Kidney (tissue), 22 donors: Measurements from ENCODE around the gene IQSEC2. TPM values are rescaled to one million over a fixed set of nuclear protein-coding genes. Genes with fewer than 3 reads are reported as not detected.

Experiments used
- DNase-seq, 5 donors: peaks; one replicate each; pipeline ENCODE4 v3.0.0-alpha.2; 2013 to 2020
- FAIRE-seq: peaks from 2 replicates; lab custom pipeline; 2012; peaks lifted over from hg19 to GRCh38; lab: Jason Lieb, UNC
- H3K27ac ChIP-seq, 2 donors: one replicate each; pipeline ENCODE4 v1.7.0; 2013; ENCODE audit warnings: low read depth in 2 of 2, low read length in 2 of 2, inconsistent platforms in 1 of 2
- H3K27me3 ChIP-seq: one replicate; pipeline ENCODE4 v1.7.1; 2013; ENCODE audit warnings: low read length, inconsistent platforms; ENCODE audit not compliant: control insufficient read depth, insufficient read depth
- H3K36me3 ChIP-seq, 3 donors: one replicate each; pipeline versions ENCODE4 v1.7.0 to v1.7.1; 2013; ENCODE audit warnings: low read length in 3 of 3, control low read depth in 1 of 3, inconsistent platforms in 1 of 3; ENCODE audit not compliant: insufficient read depth in 3 of 3, control insufficient read depth in 2 of 3
- H3K4me1 ChIP-seq, 3 donors: one replicate each; pipeline versions ENCODE4 v1.7.0 to v1.7.1; 2013; ENCODE audit warnings: low read length in 3 of 3, inconsistent platforms in 1 of 3, low read depth in 1 of 3; ENCODE audit not compliant: control insufficient read depth in 2 of 3, insufficient read depth in 2 of 3
- H3K4me3 ChIP-seq, 3 donors: one replicate each; pipeline versions ENCODE4 v1.7.0 to v1.8.1; 2013; ENCODE audit warnings: low read length in 3 of 3, control low read depth in 1 of 3, inconsistent platforms in 1 of 3
- H3K9ac ChIP-seq, 3 donors: one replicate each; pipeline versions ENCODE4 v1.7.0 to v1.7.1; 2013; ENCODE audit warnings: low read length in 3 of 3, control low read depth in 1 of 3, inconsistent platforms in 1 of 3
- H3K9me3 ChIP-seq, 3 donors: one replicate each; pipeline versions ENCODE4 v1.7.0 to v1.7.1; 2013; ENCODE audit warnings: low read length in 3 of 3, control low read depth in 1 of 3, inconsistent platforms in 1 of 3; ENCODE audit not compliant: control insufficient read depth in 2 of 3, insufficient read depth in 1 of 3
- CTCF ChIP-seq: IDR thresholded peaks from 3 replicates; pipeline ENCODE4 v1.5.1; 2012; ENCODE audit warnings: mild to moderate bottlenecking, moderate library complexity, borderline replicate concordance; ENCODE audit not compliant: insufficient read depth; ENCODE audit errors: extremely low read depth
- intact Hi-C: fragments of 100-400 bp; cut with DNase I; formaldehyde crosslinking; loops from one replicate; pipeline ENCODE4 v1.11.1; 2022
- long read RNA-seq, 10 donors: library from polyadenylated mRNA in 1 of 10; unstranded in 1 of 10; transcript quantifications; one replicate each; pipeline ENCODE4 v2.0.0 and lab custom pipeline, GENCODE V29; 2021 to 2026
- polyA plus RNA-seq: library from polyadenylated mRNA; stranded (reverse); fragments of 350-450 nt; fragmentation: Illumina TruSeq; extraction: RNeasy Lipid Tissue Mini Kit (QIAGEN cat#74804); gene quantifications from one replicate; pipeline ENCODE4 v1.2.3, GENCODE V29; 2014; ENCODE audit warnings: low read depth, low replicate concordance; ENCODE audit not compliant: insufficient read depth
- total RNA-seq: library from RNA; stranded (reverse); fragmentation: NEBNext Ultra II Directional; extraction: Animal tissue kit (Norgen Biotek cat#: 25700); gene quantifications from one replicate; pipeline ENCODE4 v1.2.1, GENCODE V29; 2021
- donor health status: control.
- donor health status: control.
- donor health status: control.
- donor health status: control.
- donor health status: control.
- donor health status: DM: yes; HTN: yes; CAD: no.
- donor health status: Normal renal cell carcinoma (clear cell type).

The IQSEC2 gene
- total RNA-seq (20.9 TPM), polyA plus RNA-seq (56.2 TPM)
- long read RNA-seq, donor 1, partial matches to known transcripts = 0 of 3 reads
- long read RNA-seq, donor 1, other reads (novel, unspliced or antisense) = 0 of 3 reads
- long read RNA-seq, donor 2, partial matches to known transcripts = 0 of 5 reads
- long read RNA-seq, donor 2, other reads (novel, unspliced or antisense) = 0 of 5 reads
- long read RNA-seq, donor 3, partial matches to known transcripts = 0 of 3 reads
- long read RNA-seq, donor 3, other reads (novel, unspliced or antisense) = 0 of 3 reads
- long read RNA-seq, donor 4, partial matches to known transcripts = 0 of 4 reads
- long read RNA-seq, donor 4, other reads (novel, unspliced or antisense) = 0 of 4 reads
- long read RNA-seq, donor 5, partial matches to known transcripts = 0 of 1 reads
- long read RNA-seq, donor 5, other reads (novel, unspliced or antisense) = 0 of 1 reads
- long read RNA-seq, donor 6, transcript IQSEC2-210 (3 exons, 936 nt) = major isoform, 5 of 7 reads
- long read RNA-seq, donor 6, partial matches to known transcripts = 0 of 7 reads
- long read RNA-seq, donor 6, other reads (novel, unspliced or antisense) = 0 of 7 reads
- long read RNA-seq, donor 7, transcript IQSEC2-210 (3 exons, 936 nt) = major isoform, 5 of 10 reads
- long read RNA-seq, donor 7, partial matches to known transcripts = 0 of 10 reads
- long read RNA-seq, donor 7, other reads (novel, unspliced or antisense) = 5 of 10 reads
- long read RNA-seq, donor 8, partial matches to known transcripts = 0 of 3 reads
- long read RNA-seq, donor 8, other reads (novel, unspliced or antisense) = 0 of 3 reads
- long read RNA-seq, donor 9, partial matches to known transcripts = 0 of 1 reads
- long read RNA-seq, donor 9, other reads (novel, unspliced or antisense) = 0 of 1 reads
- long read RNA-seq, donor 10, partial matches to known transcripts = 0 of 1 reads
- long read RNA-seq, donor 10, other reads (novel, unspliced or antisense) = 0 of 1 reads

- Histone ChIP-seq H3K27ac (peak within 1 kb of the TSS; percentile 74 to 77), H3K9ac (peak within 1 kb of the TSS in 1 of 3 donors; percentile 55), H3K36me3 (no peaks in the 10 kb centered on the region), H3K4me1 (peaks cover 0 to 8% (median 7%) of the 10 kb centered on the region in 3 donors), H3K27me3 (no peaks in the 10 kb centered on the region), H3K9me3 (no peaks in the 10 kb centered on the region), H3K4me3 (peak within 1 kb of the TSS in 2 of 3 donors; percentile 44 to 60)
- TF ChIP-seq CTCF = no peak
- DNase-seq = peak; percentile 83 to 96 (median 89)
- intact Hi-C loops = no loop called here
- peak; percentile 62 for FAIRE-seq
These were observed at the start of gene IQSEC2 for GRCh38 chrX:53281321-53281822. IQSEC2 (minus strand) TSS chrX:53281584.

- no peak for FAIRE-seq
- no peak overlapping the region for H3K27ac ChIP-seq
- H3K9ac ChIP-seq = no peak overlapping the region
- DNase-seq = no peak
- no peaks in the 10 kb centered on the region for H3K9me3 ChIP-seq
- no peak overlapping the region for H3K4me3 ChIP-seq
- H3K4me1 ChIP-seq = no peaks in the 10 kb centered on the region
- TF ChIP-seq CTCF = no peak
- intact Hi-C loops = no loop called here
- H3K36me3 ChIP-seq = no peaks in the 10 kb centered on the region
- H3K27me3 ChIP-seq = peaks cover 25% of the 10 kb centered on the region
These were observed 48.9 kb upstream of the IQSEC2 start for GRCh38 chrX:53330331-53330730.

GRCh38 chrX:53324803-53325202 lies 43.4 kb upstream of the IQSEC2 start:
- Histone ChIP-seq H3K27ac (no peak overlapping the region), H3K4me3 (no peak overlapping the region), H3K9me3 (peaks cover 0 to 2% (median 0%) of the 10 kb centered on the region in 3 donors), H3K27me3 (peaks cover 38% of the 10 kb centered on the region), H3K4me1 (peaks cover 0 to 2% (median 0%) of the 10 kb centered on the region in 3 donors), H3K36me3 (no peaks in the 10 kb centered on the region), H3K9ac (no peak overlapping the region)
- intact Hi-C loops = loop anchor here (10.0 kb wide), 1 partner anchor 120 kb away; no protein-coding TSS in a partner anchor
- DNase-seq (no peak), FAIRE-seq (no peak)
- TF ChIP-seq CTCF = no peak
